Measurements from ENCODE around the gene HIPK2.

DNA sequence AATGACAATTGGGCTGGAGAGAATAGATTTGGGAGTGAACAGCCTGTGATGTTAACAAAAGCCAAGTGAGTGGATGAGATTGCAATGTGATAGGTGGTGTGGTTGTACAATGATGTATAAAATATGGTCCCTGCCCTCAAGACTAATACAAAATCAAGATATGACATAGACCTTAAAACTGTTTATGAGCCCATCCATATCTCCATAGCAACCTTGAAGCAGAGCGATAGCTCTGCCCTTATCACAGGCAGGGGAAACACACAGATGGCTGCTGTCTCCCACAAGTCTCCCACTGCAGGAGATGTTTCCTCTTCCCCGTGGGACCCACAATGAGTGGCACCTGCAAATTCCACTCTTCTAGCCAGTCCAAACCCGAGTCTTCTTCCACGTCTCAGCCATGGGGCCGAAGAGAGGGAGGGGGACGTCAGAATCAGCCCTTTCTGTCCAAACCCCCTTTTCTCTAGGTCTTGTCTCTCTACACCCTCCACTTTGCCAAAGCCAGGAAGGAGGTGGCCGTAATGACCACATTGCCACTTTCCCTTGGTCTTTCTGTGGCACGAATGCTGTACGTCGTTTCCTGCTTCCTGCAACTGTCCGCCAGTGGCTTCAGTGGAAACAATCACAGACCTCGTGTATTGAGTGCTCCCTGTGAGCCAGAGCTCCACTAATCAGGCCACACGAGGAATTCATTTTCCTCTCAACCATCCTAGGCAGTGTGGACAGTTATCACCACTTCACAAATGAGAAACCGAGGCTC is 43.7 kb upstream of the HIPK2 start:
- TF ChIP-seq ZBTB7A (IDR thresholded peaks at IDR 0.05; ENCODE audit: low read depth) (no peak), FOXM1 (IDR thresholded peaks at IDR 0.05; ENCODE audit: borderline replicate concordance, low read depth) (no peak), TAF1 (IDR thresholded peaks at IDR 0.05; ENCODE audit: low read depth) (no peak), RAD21 (IDR thresholded peaks at IDR 0.05; ENCODE audit: low read depth) (no peak), YY1 (IDR thresholded peaks at IDR 0.05; ENCODE audit: low read depth) (no peak)
- TF ChIP-seq, protein P1, sequence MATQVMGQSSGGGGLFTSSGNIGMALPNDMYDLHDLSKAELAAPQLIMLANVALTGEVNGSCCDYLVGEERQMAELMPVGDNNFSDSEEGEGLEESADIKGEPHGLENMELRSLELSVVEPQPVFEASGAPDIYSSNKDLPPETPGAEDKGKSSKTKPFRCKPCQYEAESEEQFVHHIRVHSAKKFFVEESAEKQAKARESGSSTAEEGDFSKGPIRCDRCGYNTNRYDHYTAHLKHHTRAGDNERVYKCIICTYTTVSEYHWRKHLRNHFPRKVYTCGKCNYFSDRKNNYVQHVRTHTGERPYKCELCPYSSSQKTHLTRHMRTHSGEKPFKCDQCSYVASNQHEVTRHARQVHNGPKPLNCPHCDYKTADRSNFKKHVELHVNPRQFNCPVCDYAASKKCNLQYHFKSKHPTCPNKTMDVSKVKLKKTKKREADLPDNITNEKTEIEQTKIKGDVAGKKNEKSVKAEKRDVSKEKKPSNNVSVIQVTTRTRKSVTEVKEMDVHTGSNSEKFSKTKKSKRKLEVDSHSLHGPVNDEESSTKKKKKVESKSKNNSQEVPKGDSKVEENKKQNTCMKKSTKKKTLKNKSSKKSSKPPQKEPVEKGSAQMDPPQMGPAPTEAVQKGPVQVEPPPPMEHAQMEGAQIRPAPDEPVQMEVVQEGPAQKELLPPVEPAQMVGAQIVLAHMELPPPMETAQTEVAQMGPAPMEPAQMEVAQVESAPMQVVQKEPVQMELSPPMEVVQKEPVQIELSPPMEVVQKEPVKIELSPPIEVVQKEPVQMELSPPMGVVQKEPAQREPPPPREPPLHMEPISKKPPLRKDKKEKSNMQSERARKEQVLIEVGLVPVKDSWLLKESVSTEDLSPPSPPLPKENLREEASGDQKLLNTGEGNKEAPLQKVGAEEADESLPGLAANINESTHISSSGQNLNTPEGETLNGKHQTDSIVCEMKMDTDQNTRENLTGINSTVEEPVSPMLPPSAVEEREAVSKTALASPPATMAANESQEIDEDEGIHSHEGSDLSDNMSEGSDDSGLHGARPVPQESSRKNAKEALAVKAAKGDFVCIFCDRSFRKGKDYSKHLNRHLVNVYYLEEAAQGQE (IDR thresholded peaks at IDR 0.05; ENCODE audit: low read depth), result no peak
